ENCODE measurements around the gene PDPK1.
"Not testable (repeated sequence)": the region's sequence is repeated elsewhere in the genome, so short reads cannot be mapped to it uniquely, and the experiment has no call there.

PDPK1 gene

GRCh38 chr16:2595393-2596205 lies 57.8 kb downstream of the PDPK1 start:
- DNase-seq, result no peak

- DNase-seq, result no peak
These were observed 59.1 kb downstream of the PDPK1 start for GRCh38 chr16:2596747-2597559.

GRCh38 chr16:2597560-2597902 lies 59.7 kb downstream of the PDPK1 start:
- DNase-seq, result no peak

GRCh38 chr16:2598133-2598641 lies 60.4 kb downstream of the PDPK1 start:
- DNase-seq, result no peak

GRCh38 chr16:2598723-2599122 lies 60.9 kb downstream of the PDPK1 start:
- DNase-seq, result no peak

- not testable (repeated sequence) for DNase-seq
These were observed 61.3 kb downstream of the PDPK1 start for GRCh38 chr16:2599165-2599564.

- not testable (repeated sequence) for DNase-seq
These were observed 62.0 kb downstream of the PDPK1 start for GRCh38 chr16:2599785-2600184.

- not testable (repeated sequence) for DNase-seq
These were observed 63.6 kb downstream of the PDPK1 start for GRCh38 chr16:2601301-2602025.

GRCh38 chr16:2602175-2602574 lies 64.4 kb downstream of the PDPK1 start:
- DNase-seq, result not testable (repeated sequence)

- DNase-seq, result peak; percentile 84
These were observed 65.6 kb downstream of the PDPK1 start for GRCh38 chr16:2603165-2604015.

GRCh38 chr16:2604016-2604369 lies 66.2 kb downstream of the PDPK1 start:
- not testable (repeated sequence) for DNase-seq

- not testable (repeated sequence) for DNase-seq
These were observed 69.0 kb downstream of the PDPK1 start for GRCh38 chr16:2606820-2607219.

- not testable (repeated sequence) for DNase-seq
These were observed 71.5 kb downstream of the PDPK1 start for GRCh38 chr16:2609345-2609744.

- DNase-seq, result no peak
These were observed 72.1 kb downstream of the PDPK1 start for GRCh38 chr16:2609827-2610470.

GRCh38 chr16:2610781-2611498 lies 73.1 kb downstream of the PDPK1 start:
- DNase-seq, result no peak

GRCh38 chr16:2611499-2611862 lies 73.7 kb downstream of the PDPK1 start:
- DNase-seq, result no peak

- not testable (repeated sequence) for DNase-seq
These were observed 74.1 kb downstream of the PDPK1 start for GRCh38 chr16:2611877-2612276.

- not testable (repeated sequence) for DNase-seq
These were observed 75.4 kb downstream of the PDPK1 start for GRCh38 chr16:2613251-2613650.

- DNase-seq, result no peak
These were observed 77.0 kb downstream of the PDPK1 start for GRCh38 chr16:2614761-2615191.

GRCh38 chr16:2618964-2619363 lies 81.1 kb downstream of the PDPK1 start:
- not testable (repeated sequence) for DNase-seq

- not testable (repeated sequence) for DNase-seq
These were observed 81.8 kb downstream of the PDPK1 start for GRCh38 chr16:2619628-2620027.
